GM21717 (cell line): ENCODE measurements around the gene ADGRD1.

Source experiments
- ATAC-seq: cut with Tn5 transposase; IDR thresholded peaks from one replicate; pipeline ENCODE4 v1.9.1; 2021; ENCODE audit warnings: mild to moderate bottlenecking, moderate library complexity; ENCODE audit not compliant: unreplicated experiment

The ADGRD1 gene

DNA sequence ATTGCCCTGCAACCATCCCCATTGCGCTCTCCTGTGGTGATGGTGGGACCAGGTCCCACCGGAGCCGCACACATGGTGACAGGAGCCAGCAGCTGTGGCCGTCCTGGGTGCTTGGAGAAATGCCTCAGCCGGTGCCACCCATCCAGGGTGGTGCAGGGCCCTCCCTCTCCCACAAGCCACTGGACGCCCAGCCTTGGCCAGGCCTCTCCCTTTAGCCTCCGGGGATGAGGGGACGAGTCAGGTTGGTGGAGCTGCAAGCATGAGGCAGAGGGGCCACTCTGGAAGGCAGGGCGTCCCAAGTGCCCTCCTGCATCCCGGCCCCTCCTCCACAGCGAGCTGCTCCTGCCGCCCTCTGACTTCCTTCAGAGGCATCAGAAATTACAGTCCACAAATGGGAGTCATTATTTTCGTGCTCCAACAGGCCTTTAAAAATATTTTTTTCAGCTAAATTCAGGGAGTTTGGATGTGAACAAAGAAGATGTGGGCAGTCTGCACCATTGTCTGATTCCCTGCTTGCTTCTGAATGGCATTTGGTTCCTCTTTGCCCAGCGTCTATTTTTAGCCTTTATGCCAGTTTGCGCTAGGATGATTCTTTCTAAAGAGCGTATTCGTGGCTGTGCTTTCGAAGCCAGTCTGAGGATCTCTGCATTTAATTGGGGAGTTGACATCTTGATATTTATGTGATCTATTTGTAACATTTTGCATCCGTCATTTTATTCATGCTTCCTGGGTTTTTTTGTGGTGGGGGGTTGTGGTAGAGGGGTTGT, 189.4 kb downstream of the ADGRD1 start:
- ATAC-seq = no peak

DNA sequence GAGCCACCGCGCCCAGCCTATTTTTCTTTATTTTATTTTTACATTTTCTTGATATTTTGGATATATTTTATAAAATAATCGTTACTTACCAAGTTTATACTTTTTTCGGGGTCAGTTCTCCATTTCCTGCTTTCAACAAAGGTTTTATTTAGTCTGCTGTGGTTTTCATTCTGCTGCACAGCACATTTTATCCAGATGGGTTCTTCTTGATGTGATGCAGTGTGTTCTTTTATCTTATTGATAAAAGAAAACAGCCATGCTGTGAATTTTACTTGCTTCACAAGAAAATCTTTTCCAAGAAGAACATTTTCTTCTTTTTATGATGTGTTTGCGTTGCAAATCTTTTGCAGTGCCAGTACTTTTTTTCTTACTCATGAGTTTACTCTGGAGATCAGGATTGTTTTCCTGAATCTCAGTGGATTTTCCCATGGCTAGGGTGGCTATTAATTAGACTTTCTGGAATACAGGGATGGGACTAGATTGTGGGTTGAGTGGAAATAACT, 192.5 kb downstream of the ADGRD1 start:
- ATAC-seq = no peak

GRCh38 chr12:131147293-131147692, 193.6 kb downstream of the ADGRD1 start:
- ATAC-seq = no peak

DNA sequence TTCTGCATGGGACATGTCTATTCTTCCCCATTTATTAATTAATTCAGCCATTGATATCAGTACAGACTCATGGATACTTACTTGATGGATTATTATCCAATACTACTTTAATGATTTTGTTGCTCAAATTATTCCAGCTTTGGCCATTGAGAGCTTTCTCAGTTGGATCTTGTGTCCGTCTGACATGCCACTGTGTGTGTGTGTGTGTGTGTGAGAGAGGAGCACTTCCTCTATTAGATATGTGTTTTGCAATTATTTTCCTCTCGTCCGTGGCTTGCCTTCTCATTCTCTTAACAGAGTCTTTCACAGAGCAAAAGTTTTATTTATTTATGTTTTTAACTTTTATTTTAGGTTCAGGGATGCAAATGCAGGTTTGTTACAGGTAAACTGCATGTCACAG, 194.2 kb downstream of the ADGRD1 start:
- ATAC-seq = no peak

DNA sequence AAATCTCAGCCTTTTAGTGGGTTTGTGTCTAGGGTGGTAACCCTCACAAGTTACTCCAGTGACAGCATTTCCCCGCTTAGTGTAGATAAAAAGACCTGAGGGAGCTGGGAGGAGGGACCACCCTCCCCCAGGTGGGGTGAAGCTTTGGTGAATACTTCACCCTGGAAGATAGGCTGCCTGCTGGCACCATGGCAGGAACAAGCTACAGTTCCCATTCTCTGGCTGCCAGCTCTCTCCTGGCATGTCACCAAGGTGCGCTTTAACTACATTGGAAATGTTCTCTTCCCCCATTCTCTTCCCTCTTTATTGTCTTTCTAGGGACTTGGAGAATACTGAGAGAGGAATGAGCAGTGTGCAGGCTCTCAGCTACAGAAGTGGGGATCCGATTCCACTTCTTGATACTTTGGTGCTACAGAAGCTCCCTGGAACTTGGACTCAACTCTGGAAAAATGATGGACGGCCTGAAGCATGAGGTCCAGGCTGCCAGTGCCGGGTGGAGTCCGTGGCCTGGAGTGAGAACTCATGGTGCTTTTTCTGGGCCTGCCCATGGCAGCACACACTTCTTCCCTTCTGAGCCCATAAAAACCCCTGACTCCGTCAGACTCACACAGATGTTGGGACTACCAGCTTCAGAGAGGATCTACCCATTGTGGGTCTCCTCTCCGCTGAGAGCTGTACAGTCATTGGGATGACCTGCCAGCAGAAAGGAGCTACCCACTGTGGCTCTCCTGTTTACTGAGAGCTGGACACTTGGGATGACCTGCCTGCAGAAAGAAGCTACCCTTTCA, 198.0 kb downstream of the ADGRD1 start:
- no peak for ATAC-seq

GRCh38 chr12:131152587-131152986, 198.9 kb downstream of the ADGRD1 start:
- no peak for ATAC-seq

- no peak for ATAC-seq
Observed at GRCh38 chr12:131153016-131153415, 199.3 kb downstream of the ADGRD1 start.

- ATAC-seq = no peak
Observed at GRCh38 chr12:131153956-131154355, 200.2 kb downstream of the ADGRD1 start.

- ATAC-seq = no peak
Observed at GRCh38 chr12:131155131-131155530, 201.4 kb downstream of the ADGRD1 start.

DNA sequence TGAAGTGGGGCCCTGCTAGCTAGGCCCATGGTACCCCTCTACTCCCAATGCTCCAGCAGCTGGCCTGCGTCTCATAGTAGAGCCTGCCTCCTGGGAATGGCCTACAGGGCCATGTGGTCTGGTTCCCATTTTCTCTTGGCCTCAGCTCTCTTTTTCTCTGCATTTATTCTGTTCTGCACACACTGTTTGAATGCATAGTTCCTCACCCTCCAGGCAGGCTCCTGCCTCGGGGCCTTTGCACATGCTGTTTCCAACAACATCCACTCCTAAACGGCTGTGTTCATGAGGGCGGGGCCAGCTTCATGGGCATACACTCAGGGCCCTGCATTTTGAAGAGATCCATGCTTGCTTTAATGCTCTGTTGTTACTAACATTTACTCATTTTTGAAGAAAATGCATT, 204.0 kb downstream of the ADGRD1 start:
- ATAC-seq = no peak

DNA sequence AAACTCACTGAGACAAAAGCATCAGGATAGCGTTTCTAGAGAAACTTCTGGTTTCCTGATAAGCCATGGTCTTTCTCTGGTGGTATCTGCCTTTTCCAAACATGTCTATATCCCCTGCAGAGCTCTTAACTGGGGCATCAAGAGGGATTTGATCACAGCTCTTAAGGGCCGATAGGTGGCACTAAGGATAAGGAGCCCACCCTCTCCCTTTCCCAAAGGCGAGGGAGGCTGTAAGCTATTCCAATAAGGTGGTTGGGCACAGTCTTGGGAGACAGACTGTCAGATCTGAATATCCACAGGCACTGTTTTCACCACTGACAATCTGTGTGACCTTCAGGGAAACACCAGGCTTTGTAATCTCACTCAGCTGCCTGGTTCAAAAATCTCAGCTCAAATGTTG, 206.0 kb downstream of the ADGRD1 start:
- no peak for ATAC-seq

DNA sequence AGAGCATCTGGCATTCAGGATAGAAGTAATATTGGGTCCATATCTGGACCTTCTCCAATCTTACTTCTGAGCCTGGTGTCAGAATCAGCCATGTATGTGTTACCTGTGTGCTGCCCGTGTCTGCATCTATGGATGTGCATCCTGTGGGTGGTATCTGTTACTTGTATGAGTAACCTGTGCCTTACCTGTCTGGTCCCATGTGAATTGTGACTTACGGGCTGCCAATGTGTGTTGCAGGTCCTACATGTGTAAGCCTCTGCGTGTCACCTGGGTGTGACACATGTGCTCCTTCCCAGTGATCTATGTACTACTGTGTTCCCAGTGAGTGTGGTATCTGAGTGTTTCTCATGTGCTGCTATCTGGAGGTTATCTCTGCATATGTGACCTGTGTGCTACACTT, 208.4 kb downstream of the ADGRD1 start:
- no peak for ATAC-seq

DNA sequence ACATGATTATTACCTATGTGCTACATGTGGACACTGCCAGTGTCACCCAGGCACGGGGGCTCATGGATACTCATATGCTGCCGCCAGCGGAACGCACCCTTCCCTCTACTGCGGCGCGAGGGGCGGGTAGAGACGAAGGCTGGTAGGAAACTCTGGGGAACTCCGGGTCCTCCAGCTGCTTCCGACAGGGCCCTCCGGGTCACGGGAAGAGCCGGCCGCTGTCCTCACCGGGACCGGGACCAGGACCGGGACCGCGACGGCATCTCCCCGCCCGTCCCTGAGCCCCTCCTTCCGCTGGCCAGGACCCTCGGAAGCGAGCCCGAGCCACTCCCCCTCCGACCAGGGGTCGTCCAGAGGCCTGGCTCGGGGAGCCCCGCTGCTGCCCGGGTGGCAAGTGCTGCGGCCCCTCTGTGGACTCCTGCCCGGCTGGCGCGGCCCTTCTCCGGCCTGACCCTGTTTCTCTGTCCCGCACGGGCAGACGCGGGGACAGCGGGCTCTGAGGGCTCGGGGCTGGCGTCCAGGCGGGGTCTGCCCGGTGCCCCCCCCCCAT, 209.6 kb downstream of the ADGRD1 start:
- no peak for ATAC-seq

DNA sequence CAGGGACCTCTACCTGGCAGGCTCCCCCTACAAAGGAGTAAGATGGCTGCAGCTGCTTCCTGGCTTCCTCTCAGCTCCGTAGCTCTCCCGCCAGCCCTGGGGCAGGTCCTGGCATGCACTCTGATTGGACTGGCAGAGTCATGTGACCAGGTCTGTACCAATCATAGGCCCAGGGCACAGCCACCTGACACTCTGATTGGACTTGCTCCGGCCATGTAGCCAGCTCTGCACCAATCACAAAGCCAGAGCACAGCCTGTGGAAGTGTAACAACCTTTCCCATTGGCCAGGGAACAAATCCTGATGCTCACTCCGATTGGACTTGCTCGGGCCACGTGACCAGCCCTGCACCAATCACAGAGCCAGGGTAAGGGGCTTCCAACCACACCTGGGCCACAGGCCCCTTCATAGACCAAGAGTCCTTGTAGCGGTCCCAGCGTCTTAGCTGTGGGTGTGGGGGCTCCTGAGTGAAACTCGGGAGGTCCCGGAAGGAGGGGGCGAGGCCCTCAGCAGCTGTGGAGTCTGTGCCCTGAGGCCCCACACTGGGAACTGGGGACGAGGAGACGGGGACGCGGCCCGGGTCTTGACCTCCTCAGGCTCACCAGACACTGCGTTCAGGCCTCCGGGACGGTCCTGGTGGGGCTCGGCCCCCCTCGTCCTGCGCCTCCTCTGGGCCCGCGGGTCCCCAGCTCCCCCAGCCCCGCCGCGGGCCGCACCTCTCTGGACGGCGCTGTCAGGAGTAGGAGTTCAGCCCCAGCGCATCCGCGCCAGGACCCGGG, 210.6 kb downstream of the ADGRD1 start:
- ATAC-seq = no peak

DNA sequence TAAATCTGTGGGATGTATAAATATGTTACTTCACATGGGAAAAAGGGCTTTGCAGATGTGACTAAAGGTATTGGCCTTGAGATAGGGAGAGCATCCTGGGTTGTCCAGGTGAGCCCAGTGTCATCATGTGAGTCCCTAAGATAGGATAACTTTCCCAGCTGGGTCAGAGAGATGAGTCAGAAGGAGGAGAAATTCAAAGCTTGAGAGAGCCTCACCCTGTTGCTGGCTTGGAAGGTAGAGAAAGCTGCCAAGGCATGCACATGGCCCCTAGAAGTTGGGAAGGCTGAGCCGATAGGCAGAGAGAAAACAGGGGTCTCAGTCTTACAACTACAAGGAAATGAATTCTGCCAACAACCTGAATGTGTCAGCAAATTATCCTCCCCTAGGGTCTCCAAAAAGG, 213.0 kb downstream of the ADGRD1 start:
- ATAC-seq = no peak

DNA sequence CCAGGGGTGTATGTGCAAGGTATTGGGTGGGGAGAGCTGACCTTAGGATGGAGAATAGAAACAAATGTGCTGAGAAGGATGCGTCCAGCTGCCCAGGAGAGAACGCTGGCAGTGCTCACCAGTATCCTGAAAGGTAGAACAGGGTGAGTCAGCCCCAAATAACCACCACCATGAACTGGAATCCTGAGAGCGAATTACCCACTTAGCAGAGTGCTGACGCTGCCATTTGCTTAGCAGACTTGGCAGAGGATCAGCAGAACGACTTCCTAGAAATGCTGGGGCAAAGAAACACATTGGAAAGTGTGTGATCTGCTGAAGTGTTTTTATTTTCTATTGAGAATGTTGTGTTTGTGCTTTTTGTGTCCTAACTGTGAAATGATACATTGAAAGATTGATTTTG, 213.6 kb downstream of the ADGRD1 start:
- ATAC-seq = no peak

DNA sequence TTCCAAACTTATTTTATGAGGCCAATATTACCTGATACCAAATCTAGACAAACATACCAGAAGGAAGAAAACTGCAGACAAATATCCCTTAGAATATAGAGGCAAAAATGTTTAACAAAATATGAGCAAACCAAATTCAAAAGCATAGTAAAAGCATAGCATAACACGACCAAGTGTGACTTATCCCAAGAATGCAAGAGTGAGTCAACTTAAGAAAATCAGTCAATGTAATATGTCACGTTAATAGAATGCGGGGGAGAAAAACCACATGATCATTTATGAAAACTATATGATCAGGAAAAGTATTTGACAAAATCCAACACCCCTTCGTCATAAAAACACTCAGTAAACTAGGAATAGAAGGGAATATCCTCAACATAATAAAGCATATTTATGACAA, 217.3 kb downstream of the ADGRD1 start:
- no peak for ATAC-seq

DNA sequence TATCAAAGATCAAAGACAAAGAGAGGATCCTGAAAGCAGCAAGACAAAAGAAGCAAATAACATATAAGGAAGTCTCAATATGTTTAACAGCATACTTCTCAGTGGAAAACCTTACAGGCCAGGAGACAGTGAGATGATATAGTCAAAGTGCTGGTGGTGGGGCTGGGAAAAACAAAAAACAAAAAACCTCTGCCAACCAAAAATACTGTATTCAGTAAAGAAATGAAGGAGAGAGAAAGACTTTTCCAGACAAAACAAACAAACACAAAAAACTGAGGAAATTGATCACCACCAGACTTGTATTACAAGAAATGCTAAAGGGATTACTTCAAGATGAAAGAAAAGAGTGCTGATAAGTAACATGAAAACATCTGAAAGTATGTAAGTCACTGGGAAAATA, 221.2 kb downstream of the ADGRD1 start:
- no peak for ATAC-seq

DNA sequence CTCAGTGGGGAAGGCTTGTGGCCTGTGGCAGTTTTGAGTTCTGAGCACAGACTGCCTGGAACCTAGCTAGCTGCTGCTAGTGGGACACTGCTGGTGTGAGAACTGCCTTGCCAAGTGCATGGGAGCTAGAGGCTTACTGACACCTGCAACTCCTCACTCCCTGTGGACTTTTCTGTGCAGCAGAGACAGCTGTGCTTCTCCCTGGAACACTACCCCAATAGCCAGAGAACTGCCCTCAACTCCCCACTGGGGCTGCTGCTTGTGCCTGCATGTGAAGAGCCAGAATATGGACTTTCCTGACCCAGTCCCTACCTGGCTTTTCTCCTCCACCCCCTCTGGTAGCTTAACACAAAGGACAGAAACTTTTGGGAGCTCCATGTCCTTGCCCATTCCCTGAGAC, 222.6 kb downstream of the ADGRD1 start:
- no peak for ATAC-seq

DNA sequence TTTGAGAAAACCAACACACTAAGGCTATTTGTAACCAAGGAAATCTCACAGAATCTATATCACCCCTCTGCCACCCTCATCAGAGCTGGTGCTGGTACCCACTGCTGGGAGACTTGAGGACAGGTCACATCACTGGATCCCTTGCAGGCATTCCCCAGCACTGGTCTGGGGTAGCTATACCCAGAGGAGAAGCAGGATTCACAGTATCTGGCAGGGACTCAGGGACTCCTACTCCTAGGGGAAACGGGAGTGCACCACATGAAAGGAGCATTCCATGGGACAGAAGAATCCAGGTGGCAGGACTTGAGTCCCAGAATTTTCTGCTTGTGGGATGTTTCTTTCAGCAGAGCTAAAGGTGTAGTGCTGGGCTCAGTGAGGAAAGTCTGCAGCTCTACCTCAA, 223.2 kb downstream of the ADGRD1 start:
- ATAC-seq = no peak

GRCh38 chr12:131177599-131177998, 223.9 kb downstream of the ADGRD1 start:
- ATAC-seq = no peak
